SJSA1 (cell line): Measurements from ENCODE around the gene ABR. TPM values are rescaled to one million over a fixed set of nuclear protein-coding genes. Genes with fewer than 3 reads are reported as not detected.
"Not testable (repeated sequence)": the region's sequence is repeated elsewhere in the genome, so short reads cannot be mapped to it uniquely, and the experiment has no call there.

ENCODE experiments used
- DNase-seq, 2 experiments: peaks; one replicate each; pipeline ENCODE4 v3.0.0-alpha.2; 2015 to 2020; ENCODE audit warnings: low spot score in 2 of 2, low read depth in 1 of 2
- H3K27ac ChIP-seq: fragments of 250-450 bp; sonication (Bioruptor Pico); 2 replicates; pipeline ENCODE4 v1.5.1; 2020; ENCODE audit warnings: mild to moderate bottlenecking, moderate library complexity
- H3K27me3 ChIP-seq: fragments of 250-450 bp; sonication (Bioruptor Pico); replicated peaks from 2 replicates; pipeline ENCODE4 v1.5.1; 2020; ENCODE audit warnings: mild to moderate bottlenecking, moderate library complexity
- H3K36me3 ChIP-seq: fragments of 250-450 bp; sonication (Bioruptor Pico); 2 replicates; pipeline ENCODE4 v1.5.1; 2020; ENCODE audit warnings: mild to moderate bottlenecking
- H3K4me1 ChIP-seq: fragments of 250-450 bp; sonication (Bioruptor Pico); replicated peaks from 2 replicates; pipeline ENCODE4 v1.6.1; 2021; ENCODE audit warnings: mild to moderate bottlenecking
- H3K4me3 ChIP-seq: fragments of 250-450 bp; sonication (Bioruptor Pico); 2 replicates; pipeline ENCODE4 v1.5.1; 2020; ENCODE audit warnings: mild to moderate bottlenecking
- H3K9me3 ChIP-seq: fragments of 250-450 bp; sonication (Bioruptor Pico); replicated peaks from 2 replicates; pipeline ENCODE4 v1.5.1; 2020; ENCODE audit warnings: mild to moderate bottlenecking
- total RNA-seq: library from RNA; depleted of rRNA; stranded (reverse); fragments of >200 nt; shearing (Covaris generic); gene quantifications from 2 replicates; pipeline ENCODE4 v1.2.3, GENCODE V29; 2014

The ABR gene
- total RNA-seq, 1 experiment from 2014 or later = 16.7 TPM

DNA sequence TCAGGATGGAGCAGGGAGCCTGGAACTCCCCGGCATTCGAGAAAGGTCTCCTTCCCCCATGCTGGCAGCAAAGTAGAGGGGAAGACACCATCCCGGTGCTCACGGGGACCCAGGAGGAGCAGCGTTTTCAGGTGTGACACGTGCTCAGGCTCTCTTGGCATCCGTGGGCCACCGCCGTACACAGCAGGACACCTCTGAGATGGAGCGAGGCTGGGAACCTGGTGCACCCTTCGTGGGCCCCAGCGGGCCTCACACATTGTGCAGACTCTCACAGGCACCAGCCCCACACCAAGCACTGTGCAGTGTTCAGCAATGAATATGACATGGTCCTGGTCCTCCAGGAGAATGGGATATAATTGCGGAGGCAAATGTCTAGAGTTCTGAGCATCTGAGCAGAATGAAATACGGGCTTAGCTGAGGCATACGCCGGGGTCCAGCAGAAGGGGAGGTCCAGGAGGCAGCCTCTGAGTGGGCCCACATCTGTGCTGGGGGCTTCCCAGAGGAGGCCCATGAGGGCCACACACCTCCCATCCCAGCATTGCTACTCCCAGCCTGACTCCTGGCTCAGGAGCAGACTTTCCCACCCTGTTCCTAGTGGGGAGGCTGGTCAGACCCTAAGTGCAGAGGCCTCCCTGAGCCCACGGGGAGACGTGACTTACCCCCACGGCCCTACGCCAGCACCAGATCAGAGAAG, 72.6 kb downstream of the ABR start:
- no peak overlapping the region for H3K4me3 ChIP-seq
- no peak for DNase-seq
- no peaks in the 10 kb centered on the region for H3K9me3 ChIP-seq
- H3K36me3 ChIP-seq = 0 out of 2 replicates have a peak, but pooled peaks cover 3% of the 10 kb centered on the region
- H3K4me1 ChIP-seq = peaks cover 45% of the 10 kb centered on the region
- H3K27me3 ChIP-seq = no peaks in the 10 kb centered on the region
- H3K27ac ChIP-seq = no peak overlapping the region

DNA sequence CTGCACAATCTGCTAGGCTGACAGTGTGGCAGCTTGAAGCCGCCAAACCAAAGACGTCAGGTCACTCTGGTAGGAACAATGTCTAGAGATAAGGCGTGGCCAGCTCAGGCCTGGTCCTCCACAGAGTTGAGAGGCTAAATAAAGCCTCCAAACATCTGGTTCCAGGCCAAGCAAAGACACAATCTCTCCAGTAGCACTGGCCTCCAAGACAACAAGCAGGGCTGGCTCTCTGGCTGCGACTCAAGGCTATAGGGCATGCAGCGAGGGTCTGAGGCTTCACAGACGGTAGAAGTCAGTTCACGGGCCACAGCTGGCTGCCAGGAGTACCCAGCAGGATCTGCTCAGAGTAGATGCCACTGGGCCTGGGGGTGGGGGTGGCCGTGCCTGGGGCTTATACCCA, 75.6 kb downstream of the ABR start:
- H3K4me3 ChIP-seq = no peak overlapping the region
- H3K36me3 ChIP-seq = peaks cover 8% of the 10 kb centered on the region
- peaks cover 15% of the 10 kb centered on the region for H3K4me1 ChIP-seq
- no peak overlapping the region for H3K27ac ChIP-seq
- no peaks in the 10 kb centered on the region for H3K9me3 ChIP-seq
- H3K27me3 ChIP-seq = no peaks in the 10 kb centered on the region
- no peak for DNase-seq

DNA sequence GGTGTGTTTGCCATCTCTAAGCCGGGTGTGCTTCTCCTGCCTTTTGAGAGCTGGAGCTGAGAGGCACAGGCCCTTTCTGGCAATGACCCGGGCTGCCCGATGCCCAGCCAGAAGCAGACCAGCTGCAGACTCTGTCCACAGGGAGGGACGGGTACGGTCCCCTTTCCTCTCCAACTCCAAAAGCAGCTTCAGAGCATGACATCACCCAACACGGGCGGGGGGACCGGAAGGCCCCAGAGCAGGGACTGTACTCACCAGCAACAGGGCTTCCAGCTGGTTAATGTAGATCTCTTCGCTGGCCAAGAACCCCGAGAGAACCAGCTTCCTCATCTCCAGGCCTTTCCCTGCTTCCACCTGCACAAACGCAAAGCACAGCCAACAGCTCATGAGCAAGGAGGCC, 79.4 kb downstream of the ABR start:
- no peak overlapping the region for H3K27ac ChIP-seq
- H3K4me1 ChIP-seq = no peaks in the 10 kb centered on the region
- H3K4me3 ChIP-seq = no peak overlapping the region
- no peak for DNase-seq
- H3K9me3 ChIP-seq = no peaks in the 10 kb centered on the region
- no peaks in the 10 kb centered on the region for H3K27me3 ChIP-seq
- peaks cover 10% of the 10 kb centered on the region for H3K36me3 ChIP-seq

DNA sequence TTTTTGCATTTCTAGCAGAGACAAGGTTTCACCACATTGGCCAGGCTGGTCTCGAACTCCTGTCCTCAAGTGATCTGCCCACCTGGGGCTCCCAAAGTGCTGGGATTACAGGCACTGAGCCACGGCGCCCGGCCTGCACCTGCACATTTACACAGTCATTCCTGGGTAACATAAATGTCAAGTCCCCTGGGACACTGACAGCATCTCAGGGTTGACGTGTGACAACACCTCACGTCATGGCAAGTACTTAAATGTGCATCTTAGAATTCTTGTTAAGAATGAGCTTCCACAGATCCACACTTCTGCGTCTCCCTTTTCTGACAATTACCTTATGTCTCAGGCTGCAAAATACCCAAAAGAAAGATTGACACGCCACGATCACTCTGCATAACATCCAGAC, 80.5 kb downstream of the ABR start:
- no peak overlapping the region for H3K4me3 ChIP-seq
- H3K9me3 ChIP-seq = no peaks in the 10 kb centered on the region
- H3K4me1 ChIP-seq = no peaks in the 10 kb centered on the region
- no peaks in the 10 kb centered on the region for H3K27me3 ChIP-seq
- no peak for DNase-seq
- peaks cover 16% of the 10 kb centered on the region for H3K36me3 ChIP-seq
- H3K27ac ChIP-seq = no peak overlapping the region

DNA sequence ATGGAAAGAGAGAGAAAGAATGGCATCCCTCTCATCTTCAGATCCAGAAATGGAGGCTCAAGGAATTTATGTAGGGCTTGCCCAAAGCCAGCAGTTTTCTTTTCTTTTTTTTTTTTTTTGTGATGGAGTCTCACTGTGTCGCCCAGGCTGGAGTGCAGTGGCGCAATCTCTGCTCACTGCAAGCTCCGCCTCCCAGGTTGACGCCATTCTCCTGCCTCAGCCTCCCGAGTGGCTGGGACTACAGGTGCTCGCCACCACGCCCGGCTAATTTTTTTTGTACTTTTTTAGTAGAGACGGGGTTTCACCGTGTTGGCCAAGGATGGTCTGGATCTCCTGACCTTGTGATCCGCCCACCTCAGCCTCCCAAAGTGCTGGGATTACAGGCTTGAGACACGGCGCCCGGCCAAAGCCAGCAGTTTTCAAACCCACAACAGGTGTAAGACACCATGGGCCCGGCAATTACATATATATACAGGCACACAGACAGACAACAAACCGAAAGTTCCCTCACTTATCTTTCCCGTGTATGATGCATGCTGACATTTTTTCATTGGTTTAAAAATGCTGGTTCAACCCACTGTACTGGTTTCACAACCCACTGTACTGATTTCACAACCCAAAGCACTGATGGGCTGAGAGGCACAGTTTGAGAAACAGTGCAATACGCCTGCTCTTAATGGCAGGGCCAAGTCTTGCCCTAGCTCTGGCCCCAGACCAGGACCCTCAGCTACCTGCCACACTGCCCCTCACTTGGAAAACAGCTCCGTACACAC, 81.6 kb downstream of the ABR start:
- H3K36me3 ChIP-seq = peaks cover 16% of the 10 kb centered on the region
- DNase-seq = not testable (repeated sequence)

DNA sequence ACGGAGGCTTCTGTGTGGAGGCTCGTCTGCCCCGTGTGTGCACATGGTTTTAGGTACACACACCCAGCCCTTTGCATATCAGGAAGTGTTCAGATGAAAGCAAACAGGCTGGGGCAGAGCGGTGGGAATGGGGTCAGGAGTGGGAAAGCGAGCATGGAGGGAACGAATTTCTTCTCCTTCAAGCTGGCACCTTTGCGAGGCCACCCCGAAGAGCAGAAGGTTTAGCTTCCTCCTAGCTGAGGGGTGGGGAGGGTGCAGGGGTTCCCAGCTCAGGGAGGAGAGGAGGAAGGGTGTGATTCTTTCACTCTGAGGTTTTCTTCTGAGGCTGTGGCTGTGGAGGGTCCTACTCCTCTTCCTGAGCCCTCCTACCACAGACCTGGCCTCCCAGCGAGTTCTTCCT, 83.6 kb downstream of the ABR start:
- no peak for DNase-seq
- no peaks in the 10 kb centered on the region for H3K27me3 ChIP-seq
- no peaks in the 10 kb centered on the region for H3K4me1 ChIP-seq
- H3K36me3 ChIP-seq = peaks cover 25% of the 10 kb centered on the region
- no peak overlapping the region for H3K4me3 ChIP-seq
- no peak overlapping the region for H3K27ac ChIP-seq
- H3K9me3 ChIP-seq = no peaks in the 10 kb centered on the region

More for the DNA sequence above, 81.6 kb downstream of the ABR start:
- not testable (repeated sequence) for H3K9me3 ChIP-seq, H3K4me3 ChIP-seq, H3K27me3 ChIP-seq, H3K27ac ChIP-seq, H3K4me1 ChIP-seq

DNA sequence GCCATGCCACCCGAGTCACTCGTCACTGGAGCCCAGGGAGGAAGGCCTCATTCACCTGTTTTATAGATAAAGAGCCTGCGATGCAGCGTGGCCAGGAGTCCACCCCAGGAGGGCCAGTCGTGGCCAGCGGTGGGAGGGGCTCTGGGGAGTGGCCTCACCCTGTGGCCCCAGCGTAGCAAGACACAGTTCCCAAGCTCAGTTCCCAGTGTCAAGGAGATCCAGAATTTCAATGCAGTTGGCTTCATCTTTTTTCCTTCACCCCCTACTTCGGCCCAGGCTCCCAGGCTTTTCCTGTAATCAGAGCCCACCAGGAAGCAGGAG, 84.0 kb downstream of the ABR start:
- H3K27ac ChIP-seq = no peak overlapping the region
- no peaks in the 10 kb centered on the region for H3K4me1 ChIP-seq
- no peaks in the 10 kb centered on the region for H3K9me3 ChIP-seq
- H3K27me3 ChIP-seq = no peaks in the 10 kb centered on the region
- no peak for DNase-seq
- H3K4me3 ChIP-seq = no peak overlapping the region
- H3K36me3 ChIP-seq = peaks cover 28% of the 10 kb centered on the region

DNA sequence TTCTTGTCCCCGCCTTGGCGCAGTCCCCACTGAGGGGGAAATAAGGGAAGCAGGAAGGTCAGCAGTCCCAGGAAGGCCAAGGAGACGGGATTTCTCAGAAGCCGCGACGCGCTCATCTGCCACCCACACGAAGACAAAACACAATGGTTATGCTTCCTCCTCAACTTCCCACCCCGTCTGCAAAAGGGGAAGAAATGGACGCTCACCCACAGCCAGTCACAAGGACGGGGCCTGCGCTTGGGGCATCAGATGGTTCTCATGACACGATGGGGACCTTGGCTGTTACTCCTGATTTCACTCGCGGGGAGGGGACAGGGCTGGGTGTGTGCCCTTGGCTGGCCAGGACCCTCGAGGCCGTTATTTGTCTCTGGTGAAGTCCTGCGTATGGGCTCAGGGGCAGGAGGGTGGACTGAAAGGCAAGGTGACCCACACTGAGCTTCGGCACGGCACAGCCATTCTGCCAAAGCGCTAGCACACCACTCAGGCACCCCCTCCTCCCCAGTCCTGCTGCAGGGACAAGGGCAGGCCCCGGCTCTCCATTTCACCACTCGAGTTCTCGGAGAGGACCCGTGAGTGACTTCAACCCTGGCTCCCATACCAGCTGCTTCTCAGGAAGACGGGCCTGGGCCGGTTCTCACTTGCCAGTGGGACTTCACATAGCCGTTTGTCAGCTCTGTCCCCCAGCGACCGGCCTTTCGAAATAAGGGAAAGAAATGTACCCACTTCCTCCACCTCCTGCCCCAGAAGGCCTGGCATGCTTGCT, 84.5 kb downstream of the ABR start:
- H3K36me3 ChIP-seq = peaks cover 30% of the 10 kb centered on the region

DNA sequence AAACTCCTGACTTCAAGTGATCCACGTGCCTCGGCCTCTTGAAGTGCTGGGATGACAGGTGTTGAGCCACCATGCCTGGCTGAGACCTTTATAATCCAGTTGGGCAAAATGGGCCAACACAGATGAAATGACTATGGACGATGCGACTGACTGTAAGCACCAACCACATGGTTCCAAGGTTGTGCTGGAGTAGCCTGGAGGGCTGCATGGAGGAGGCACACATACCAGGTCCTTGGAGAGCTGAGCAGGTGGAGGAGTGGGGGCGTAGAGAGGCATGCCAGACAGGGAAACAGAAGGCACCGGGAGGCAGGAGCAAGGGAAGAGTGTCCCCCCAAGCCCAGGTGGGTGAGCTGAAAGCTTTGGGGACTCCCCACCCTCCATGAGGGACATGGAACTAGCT, 85.2 kb downstream of the ABR start:
- no peaks in the 10 kb centered on the region for H3K27me3 ChIP-seq
- peaks cover 29% of the 10 kb centered on the region for H3K36me3 ChIP-seq
- DNase-seq = no peak
- no peaks in the 10 kb centered on the region for H3K9me3 ChIP-seq
- H3K4me3 ChIP-seq = no peak overlapping the region
- H3K27ac ChIP-seq = no peak overlapping the region
- no peaks in the 10 kb centered on the region for H3K4me1 ChIP-seq

More for the DNA sequence above, 84.5 kb downstream of the ABR start:
- Histone ChIP-seq H3K9me3 (no peaks in the 10 kb centered on the region), H3K4me1 (no peaks in the 10 kb centered on the region), H3K27me3 (no peaks in the 10 kb centered on the region), H3K4me3 (no peak overlapping the region), H3K27ac (no peak overlapping the region)
- DNase-seq = no peak

DNA sequence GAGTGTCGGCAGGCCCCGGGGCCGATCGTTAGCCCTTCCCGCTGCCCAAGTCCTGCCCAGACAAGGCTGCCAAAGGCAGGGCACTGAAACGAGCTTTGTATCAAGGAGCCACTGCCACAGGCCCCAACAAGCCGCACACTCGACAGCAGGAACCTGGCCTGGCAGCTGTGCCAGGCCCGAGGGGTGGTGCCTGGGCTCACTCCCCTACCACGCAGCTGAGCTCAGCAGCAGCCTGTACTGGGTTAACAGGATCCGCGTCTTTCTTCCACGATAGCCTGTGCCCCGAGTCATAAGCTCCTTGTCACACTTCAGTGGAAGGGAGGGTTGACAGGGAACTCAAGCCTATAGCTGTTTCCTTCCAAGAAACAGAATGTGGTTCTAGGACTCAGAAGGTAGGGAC, 87.9 kb downstream of the ABR start:
- no peak for DNase-seq
- no peaks in the 10 kb centered on the region for H3K9me3 ChIP-seq
- no peak overlapping the region for H3K27ac ChIP-seq
- H3K4me3 ChIP-seq = no peak overlapping the region
- H3K36me3 ChIP-seq = peaks cover 23% of the 10 kb centered on the region
- no peaks in the 10 kb centered on the region for H3K4me1 ChIP-seq
- H3K27me3 ChIP-seq = no peaks in the 10 kb centered on the region

DNA sequence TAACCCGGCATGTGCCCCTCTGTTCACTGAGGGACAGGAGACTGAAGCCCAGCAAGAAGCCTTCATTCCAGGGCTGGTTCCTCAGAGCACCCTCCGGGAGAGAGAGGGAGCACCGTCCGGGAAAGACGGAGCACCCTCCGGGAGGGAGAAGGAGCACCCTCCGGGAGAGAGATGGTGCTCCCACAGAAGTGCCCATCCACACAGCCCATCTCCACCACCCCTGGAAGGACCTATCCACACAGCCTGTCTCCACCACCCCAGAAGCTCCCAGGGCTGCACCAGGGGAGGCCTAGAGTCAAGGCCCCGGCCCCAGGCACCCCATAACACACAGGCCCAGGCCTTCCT, 88.6 kb downstream of the ABR start:
- H3K36me3 ChIP-seq = peaks cover 22% of the 10 kb centered on the region

DNA sequence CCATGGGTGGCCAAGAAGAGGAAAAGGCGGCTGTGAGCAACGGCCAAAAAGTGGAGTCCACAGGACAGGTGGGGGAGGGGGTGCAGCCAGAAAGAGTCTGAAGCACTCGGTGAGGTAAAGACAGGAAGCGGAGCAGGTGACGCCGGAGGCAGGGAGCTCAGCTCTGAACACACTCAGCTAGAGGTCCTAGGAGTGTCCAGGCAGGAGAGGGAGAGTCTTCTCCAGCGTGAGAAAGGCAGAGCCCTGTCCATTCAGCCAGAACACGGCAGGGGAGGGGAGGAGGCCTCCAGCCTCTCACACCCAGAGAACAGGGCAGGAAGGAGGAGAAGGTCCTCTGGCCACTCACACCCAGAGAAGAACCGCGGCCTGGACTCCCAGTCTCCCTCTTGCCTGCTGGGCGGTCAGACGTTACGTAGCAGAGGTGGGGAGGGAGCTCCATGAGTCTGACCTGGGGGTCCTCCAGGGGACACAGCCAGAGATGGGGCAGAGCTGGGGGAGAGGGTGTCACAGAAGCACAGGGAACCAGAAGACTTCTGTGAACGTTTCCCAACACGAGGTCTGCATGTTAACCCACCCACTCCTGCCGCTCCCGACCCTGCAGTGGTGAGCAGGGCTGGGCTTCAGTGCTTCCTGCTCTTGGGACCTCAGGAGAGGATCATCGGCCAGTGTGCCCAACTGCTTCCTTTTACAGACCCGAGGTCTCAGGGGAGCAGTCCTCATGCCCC, 89.2 kb downstream of the ABR start:
- DNase-seq = no peak
- Histone ChIP-seq H3K36me3 (peaks cover 19% of the 10 kb centered on the region), H3K9me3 (no peaks in the 10 kb centered on the region), H3K4me1 (no peaks in the 10 kb centered on the region), H3K27me3 (no peaks in the 10 kb centered on the region), H3K4me3 (no peak overlapping the region), H3K27ac (no peak overlapping the region)

More for the DNA sequence above, 88.6 kb downstream of the ABR start:
- H3K9me3 ChIP-seq = no peaks in the 10 kb centered on the region
- no peaks in the 10 kb centered on the region for H3K27me3 ChIP-seq
- no peaks in the 10 kb centered on the region for H3K4me1 ChIP-seq
- DNase-seq = no peak
- no peak overlapping the region for H3K27ac ChIP-seq
- H3K4me3 ChIP-seq = no peak overlapping the region

DNA sequence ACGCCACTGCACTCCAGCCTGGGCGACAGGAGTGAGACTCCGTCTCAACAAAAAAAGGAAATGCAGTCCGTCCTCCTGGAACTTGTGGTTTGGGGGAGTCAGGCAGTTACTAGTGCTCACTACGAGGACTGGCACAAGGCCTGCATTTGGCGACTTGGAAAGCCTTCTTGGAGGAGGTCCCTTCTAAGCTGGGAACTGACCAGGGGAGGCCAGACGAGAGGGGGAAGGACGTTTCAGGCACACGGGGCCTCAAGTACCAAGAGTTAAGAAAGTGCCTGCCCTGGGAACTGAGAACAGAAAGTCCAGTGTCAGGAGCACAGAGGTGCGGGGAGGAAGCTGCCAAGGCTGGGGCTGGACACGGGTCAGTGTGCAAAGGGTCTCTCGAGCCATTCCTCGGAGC, 89.9 kb downstream of the ABR start:
- Histone ChIP-seq H3K27ac (no peak overlapping the region), H3K4me1 (no peaks in the 10 kb centered on the region), H3K4me3 (no peak overlapping the region), H3K9me3 (no peaks in the 10 kb centered on the region), H3K36me3 (peaks cover 18% of the 10 kb centered on the region), H3K27me3 (no peaks in the 10 kb centered on the region)
- DNase-seq = no peak
